Smooth muscle cell (in vitro differentiated cells): ENCODE data around the gene BACE1-AS. TPM values are rescaled to one million over a fixed set of nuclear protein-coding genes. Genes with fewer than 3 reads are reported as not detected.
"Not testable (repeated sequence)": the region's sequence is repeated elsewhere in the genome, so short reads cannot be mapped to it uniquely, and the experiment has no call there.

Source experiments
- DNase-seq: peaks from one replicate; lab custom pipeline; 2025; ENCODE audit not compliant: unreplicated experiment; lab: John Stamatoyannopoulos, UW
- H2AFZ ChIP-seq: fragments of 200-600 bp; sonication (generic); 2 replicates; pipeline ENCODE4 v1.6.0; 2016; ENCODE audit warnings: antibody characterized with exemption, low read depth, mild to moderate bottlenecking
- H3F3A ChIP-seq: fragments of 200-600 bp; sonication (generic); 2 replicates; pipeline ENCODE4 v1.6.0; 2017; ENCODE audit warnings: antibody characterized with exemption, low read depth
- H3K27ac ChIP-seq: fragments of 200-600 bp; sonication (generic); 2 replicates; pipeline ENCODE4 v1.5.1; 2016; ENCODE audit warnings: low read depth, mild to moderate bottlenecking
- H3K27me3 ChIP-seq: fragments of 200-600 bp; sonication (generic); 2 replicates; pipeline ENCODE4 v1.6.1; 2016; ENCODE audit warnings: low read depth, mild to moderate bottlenecking
- H3K36me3 ChIP-seq: fragments of 200-600 bp; sonication (generic); 2 replicates; pipeline ENCODE4 v1.5.1; 2016; ENCODE audit warnings: low read depth
- H3K4me1 ChIP-seq: fragments of 200-600 bp; sonication (generic); 2 replicates; pipeline ENCODE4 v1.5.1; 2016; ENCODE audit warnings: low read depth
- H3K4me2 ChIP-seq: fragments of 200-600 bp; sonication (generic); 2 replicates; pipeline ENCODE4 v1.6.0; 2016; ENCODE audit warnings: mild to moderate bottlenecking
- H3K4me3 ChIP-seq: fragments of 200-600 bp; sonication (generic); 2 replicates; pipeline ENCODE4 v1.5.1; 2016; ENCODE audit warnings: mild to moderate bottlenecking
- H3K79me2 ChIP-seq: fragments of 200-600 bp; sonication (generic); 2 replicates; pipeline ENCODE4 v1.6.0; 2016; ENCODE audit warnings: low read depth, mild to moderate bottlenecking
- H3K9ac ChIP-seq: fragments of 200-600 bp; sonication (generic); 2 replicates; pipeline ENCODE4 v1.6.0; 2016; ENCODE audit warnings: low read depth
- H3K9me3 ChIP-seq: fragments of 200-600 bp; sonication (generic); replicated peaks from 2 replicates; pipeline ENCODE4 v1.5.1; 2016; ENCODE audit warnings: low read depth
- H4K20me1 ChIP-seq: fragments of 200-600 bp; sonication (generic); 2 replicates; pipeline ENCODE4 v1.6.0; 2016; ENCODE audit warnings: low read depth
- WGBS: methylation state at CpG from one replicate; pipeline ENCODE4 v1.1.7; 2016; ENCODE audit warnings: low lambda C conversion rate; 5-methylcytosine and 5-hydroxymethylcytosine counted together
- polyA plus RNA-seq: library from polyadenylated mRNA; unstranded; fragments of >200 nt; fragmentation: Nextera tagmentation; extraction: Ambion mirVana; gene quantifications from 2 replicates; pipeline ENCODE4 v1.2.1, GENCODE V29; 2016
- total RNA-seq: library from RNA; depleted of rRNA; stranded (reverse); fragments of >200 nt; gene quantifications from 2 replicates; pipeline ENCODE4 v1.2.3, GENCODE V29; 2014
- TF ChIP-seq, protein P1 (sequence below): fragments of 200-600 bp; sonication (generic); IDR thresholded peaks from 2 replicates; pipeline ENCODE4 v1.5.1; 2017; ENCODE audit warnings: borderline replicate concordance, mild to moderate bottlenecking, antibody characterized with exemption; ENCODE audit not compliant: insufficient read depth, poor library complexity, severe bottlenecking

The BACE1-AS gene
- total and polyA plus RNA-seq, 2 experiments from 2014 or later, result 1.9 to 6.6 TPM

DNA sequence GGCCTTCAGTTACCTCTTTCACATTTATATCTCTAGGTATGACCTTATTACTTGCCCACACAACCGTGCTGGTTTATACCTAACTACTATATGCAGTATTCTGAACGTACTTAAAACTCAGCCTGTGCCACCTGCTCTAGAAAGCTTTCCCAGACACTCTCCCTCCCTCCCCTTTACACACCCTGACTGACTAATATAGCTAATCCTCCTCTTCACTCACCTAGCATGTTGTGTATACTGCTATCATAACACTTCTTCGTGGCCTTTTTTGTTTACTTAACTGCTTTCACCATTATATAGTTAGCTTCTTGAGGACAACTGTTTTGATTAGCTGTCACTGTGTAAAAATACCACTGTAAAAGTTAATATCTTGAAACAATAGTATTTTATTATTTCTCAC lies 35.2 kb upstream of the BACE1-AS start:
- Histone ChIP-seq H3K27me3 (no peaks in the 10 kb centered on the region), H2AFZ (no peak overlapping the region), H3K36me3 (peaks cover 4% of the 10 kb centered on the region), H3K9me3 (no peaks in the 10 kb centered on the region), H3K4me3 (no peak overlapping the region), H3K27ac (peak overlapping the region; percentile 11), H3K4me2 (no peak overlapping the region), H3K9ac (no peak overlapping the region), H4K20me1 (peaks cover 18% of the 10 kb centered on the region), H3F3A (no peaks in the 10 kb centered on the region), H3K4me1 (peaks cover 5% of the 10 kb centered on the region), H3K79me2 (no peaks in the 10 kb centered on the region)
- no peak for DNase-seq
- TF ChIP-seq, protein P1, sequence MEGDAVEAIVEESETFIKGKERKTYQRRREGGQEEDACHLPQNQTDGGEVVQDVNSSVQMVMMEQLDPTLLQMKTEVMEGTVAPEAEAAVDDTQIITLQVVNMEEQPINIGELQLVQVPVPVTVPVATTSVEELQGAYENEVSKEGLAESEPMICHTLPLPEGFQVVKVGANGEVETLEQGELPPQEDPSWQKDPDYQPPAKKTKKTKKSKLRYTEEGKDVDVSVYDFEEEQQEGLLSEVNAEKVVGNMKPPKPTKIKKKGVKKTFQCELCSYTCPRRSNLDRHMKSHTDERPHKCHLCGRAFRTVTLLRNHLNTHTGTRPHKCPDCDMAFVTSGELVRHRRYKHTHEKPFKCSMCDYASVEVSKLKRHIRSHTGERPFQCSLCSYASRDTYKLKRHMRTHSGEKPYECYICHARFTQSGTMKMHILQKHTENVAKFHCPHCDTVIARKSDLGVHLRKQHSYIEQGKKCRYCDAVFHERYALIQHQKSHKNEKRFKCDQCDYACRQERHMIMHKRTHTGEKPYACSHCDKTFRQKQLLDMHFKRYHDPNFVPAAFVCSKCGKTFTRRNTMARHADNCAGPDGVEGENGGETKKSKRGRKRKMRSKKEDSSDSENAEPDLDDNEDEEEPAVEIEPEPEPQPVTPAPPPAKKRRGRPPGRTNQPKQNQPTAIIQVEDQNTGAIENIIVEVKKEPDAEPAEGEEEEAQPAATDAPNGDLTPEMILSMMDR, result no peak
- 91% methylated on average over 3 of the region's 3 CpGs for WGBS

DNA sequence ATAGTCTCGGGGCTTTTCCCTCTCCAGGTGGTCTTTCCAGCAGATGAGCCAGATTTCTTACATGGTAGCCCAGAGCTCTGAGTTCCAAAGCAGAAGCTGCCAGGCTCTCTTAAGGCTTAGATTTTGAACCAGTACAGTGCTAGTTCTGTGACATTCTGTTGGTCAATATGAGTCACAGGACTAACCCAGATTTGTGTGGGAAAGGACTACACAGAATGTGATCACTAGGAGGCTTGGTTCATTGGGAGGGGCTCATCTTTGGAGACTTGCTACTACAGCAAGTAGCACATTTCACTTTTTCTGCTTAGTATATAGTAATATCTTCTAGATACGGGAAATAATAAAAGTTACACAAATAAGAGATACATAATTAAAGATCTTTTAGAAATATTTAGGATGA lies 34.6 kb upstream of the BACE1-AS start:
- H3K4me1 ChIP-seq, result peaks cover 5% of the 10 kb centered on the region
- H3K27ac ChIP-seq, result peak overlapping the region; percentile 11
- H4K20me1 ChIP-seq, result peaks cover 18% of the 10 kb centered on the region
- H3K79me2 ChIP-seq, result no peaks in the 10 kb centered on the region
- TF ChIP-seq, protein P1, result no peak
- no peaks in the 10 kb centered on the region for H3K9me3 ChIP-seq
- H3K4me3 ChIP-seq, result no peak overlapping the region
- H3K4me2 ChIP-seq, result no peak overlapping the region
- no peak overlapping the region for H2AFZ ChIP-seq
- no peaks in the 10 kb centered on the region for H3F3A ChIP-seq
- peaks cover 4% of the 10 kb centered on the region for H3K36me3 ChIP-seq
- DNase-seq, result no peak
- WGBS, result 68% methylated on average over 2 of the region's 2 CpGs
- H3K27me3 ChIP-seq, result no peaks in the 10 kb centered on the region
- no peak overlapping the region for H3K9ac ChIP-seq

DNA sequence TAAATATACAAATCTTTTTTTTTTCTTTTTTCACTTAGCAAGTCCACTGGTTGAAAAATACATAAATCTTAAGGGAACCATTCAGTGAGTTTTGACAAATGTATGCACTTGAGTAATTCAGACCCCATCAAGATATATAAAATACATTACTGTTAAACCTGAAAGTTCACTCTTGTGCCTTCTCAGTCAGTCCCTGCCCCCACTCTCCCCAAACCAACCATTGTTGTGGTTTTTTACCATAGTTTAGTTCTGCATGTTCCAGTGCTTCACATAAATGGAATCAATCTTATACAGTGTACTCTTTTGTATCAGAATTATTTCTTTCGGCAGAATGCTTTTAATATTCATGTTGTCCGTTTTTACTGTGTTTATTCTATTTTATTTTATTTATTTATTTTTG lies 32.6 kb upstream of the BACE1-AS start:
- Histone ChIP-seq H3K27me3 (no peaks in the 10 kb centered on the region), H3K4me2 (no peak overlapping the region), H3K27ac (no peak overlapping the region), H4K20me1 (peaks cover 18% of the 10 kb centered on the region), H2AFZ (no peak overlapping the region), H3K4me3 (no peak overlapping the region), H3F3A (no peaks in the 10 kb centered on the region), H3K9ac (no peak overlapping the region), H3K36me3 (peaks cover 7% of the 10 kb centered on the region), H3K4me1 (peaks cover 5% of the 10 kb centered on the region), H3K79me2 (no peaks in the 10 kb centered on the region), H3K9me3 (no peaks in the 10 kb centered on the region)
- TF ChIP-seq, protein P1, result no peak
- no peak for DNase-seq
- 98% methylated on average over 2 of the region's 2 CpGs for WGBS

DNA sequence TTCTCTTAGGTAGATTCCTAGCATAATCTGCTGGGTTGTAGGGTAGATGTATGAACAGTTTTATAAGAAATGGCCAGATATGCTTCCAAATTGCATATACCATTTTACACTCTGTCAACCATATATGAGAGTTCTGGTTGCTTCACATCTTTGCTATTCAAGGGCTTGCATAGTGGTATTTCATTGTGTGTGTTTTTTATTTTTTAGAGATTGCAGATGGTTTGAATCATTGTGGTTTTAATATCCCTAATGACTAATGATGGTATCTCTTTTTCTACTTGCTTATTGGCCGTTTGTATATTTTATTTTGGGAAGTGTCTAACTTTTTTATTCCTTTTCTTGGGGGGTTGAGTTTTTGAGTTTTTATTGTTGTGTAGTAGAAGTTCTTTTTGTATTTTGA lies 31.7 kb upstream of the BACE1-AS start:
- Histone ChIP-seq H3K9me3 (no peaks in the 10 kb centered on the region), H4K20me1 (peaks cover 18% of the 10 kb centered on the region), H3K27ac (no peak overlapping the region), H3K4me3 (no peak overlapping the region), H3K9ac (no peak overlapping the region), H3F3A (no peaks in the 10 kb centered on the region), H3K27me3 (no peaks in the 10 kb centered on the region), H3K79me2 (no peaks in the 10 kb centered on the region), H3K4me1 (peaks cover 5% of the 10 kb centered on the region), H3K4me2 (peak overlapping the region; percentile 2), H2AFZ (no peak overlapping the region), H3K36me3 (peaks cover 7% of the 10 kb centered on the region)
- 56% methylated on average over 1 of the region's 1 CpG for WGBS
- no peak for DNase-seq
- TF ChIP-seq, protein P1, result no peak

DNA sequence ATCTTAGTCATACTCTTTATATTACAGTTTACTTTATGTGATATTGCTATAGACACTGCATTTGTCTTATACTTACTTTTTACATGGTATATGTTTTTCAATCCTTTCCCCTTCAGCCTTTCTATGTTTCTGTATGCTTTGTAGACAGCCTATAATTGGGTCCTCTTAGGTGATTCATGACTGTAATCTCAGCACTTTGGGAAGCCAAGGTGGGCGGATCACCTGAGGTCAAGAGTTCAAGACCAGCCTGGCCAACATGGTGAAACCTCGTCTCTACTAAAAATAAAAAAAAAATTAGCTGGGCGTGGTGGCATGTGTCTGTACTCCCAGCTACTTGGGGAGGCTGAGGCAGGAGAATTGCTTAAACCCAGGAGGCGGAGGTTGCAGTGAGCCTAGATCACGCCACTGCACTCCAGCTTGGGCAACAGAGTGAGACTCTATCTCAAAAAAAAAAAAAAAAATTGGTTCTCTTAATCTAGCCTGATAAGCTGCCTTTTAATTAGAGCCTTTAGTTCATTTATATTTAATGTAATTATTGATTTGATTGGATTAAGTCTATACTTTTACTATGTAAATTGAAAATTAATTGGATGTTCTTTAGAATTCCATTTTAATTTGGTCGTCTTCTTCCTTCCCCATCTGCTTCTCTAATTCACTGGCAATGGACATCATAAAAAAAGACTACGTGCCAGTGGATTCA lies 26.4 kb upstream of the BACE1-AS start:
- H3K9me3 ChIP-seq, H3K36me3 ChIP-seq, H3K79me2 ChIP-seq, H3K9ac ChIP-seq, H3K4me2 ChIP-seq, H2AFZ ChIP-seq, H3K27ac ChIP-seq, H3K4me1 ChIP-seq, H4K20me1 ChIP-seq, H3K4me3 ChIP-seq, H3K27me3 ChIP-seq, H3F3A ChIP-seq, DNase-seq: not testable (repeated sequence)
- WGBS, result 96% methylated on average over 7 of the region's 7 CpGs
